IPS-18c (cell line): ENCODE results near the gene ARPP21.

Experiments used
- H3K4me3 ChIP-seq: 2 replicates; pipeline ENCODE4 v1.7.0; 2013; ENCODE audit warnings: low read depth, mild to moderate bottlenecking, low read length, moderate library complexity; ENCODE audit not compliant: insufficient read depth
- H3K9me3 ChIP-seq: one replicate; pipeline ENCODE4 v1.6.1; 2013; ENCODE audit warnings: mild to moderate bottlenecking, low read length, moderate library complexity; ENCODE audit not compliant: control insufficient read depth, insufficient read depth

ARPP21 gene

GRCh38 chr3:35638980-35639253, 408 bp upstream of the ARPP21 start:
- Histone ChIP-seq H3K9me3 (no peaks in the 10 kb centered on the region), H3K4me3 (peak overlapping the region; percentile 50)

GRCh38 chr3:35640190-35641165, 1.2 kb downstream of the ARPP21 start:
- H3K4me3 ChIP-seq, result peak overlapping the region; percentile 50; the same call in 1 of the 2 replicates
- H3K9me3 ChIP-seq, result no peaks in the 10 kb centered on the region

GRCh38 chr3:35641331-35641730, 2.0 kb downstream of the ARPP21 start:
- no peak overlapping the region for H3K4me3 ChIP-seq
- no peaks in the 10 kb centered on the region for H3K9me3 ChIP-seq

GRCh38 chr3:35641920-35642527, 2.7 kb downstream of the ARPP21 start:
- Histone ChIP-seq H3K4me3 (no peak overlapping the region), H3K9me3 (no peaks in the 10 kb centered on the region)

GRCh38 chr3:35643495-35643894, 4.2 kb downstream of the ARPP21 start:
- H3K4me3 ChIP-seq, result no peak overlapping the region
- no peaks in the 10 kb centered on the region for H3K9me3 ChIP-seq

GRCh38 chr3:35644451-35644850, 5.1 kb downstream of the ARPP21 start:
- Histone ChIP-seq H3K4me3 (no peak overlapping the region), H3K9me3 (no peaks in the 10 kb centered on the region)

- Histone ChIP-seq H3K9me3 (no peaks in the 10 kb centered on the region), H3K4me3 (no peak overlapping the region)
Observed at GRCh38 chr3:35645189-35645588, 5.9 kb downstream of the ARPP21 start.

- Histone ChIP-seq H3K9me3 (no peaks in the 10 kb centered on the region), H3K4me3 (no peak overlapping the region)
Observed at GRCh38 chr3:35646081-35646480, 6.8 kb downstream of the ARPP21 start.

GRCh38 chr3:35647461-35647860, 8.1 kb downstream of the ARPP21 start:
- no peak overlapping the region for H3K4me3 ChIP-seq

GRCh38 chr3:35648347-35648746, 9.0 kb downstream of the ARPP21 start:
- H3K4me3 ChIP-seq, result no peak overlapping the region
- H3K9me3 ChIP-seq, result no peaks in the 10 kb centered on the region

More at GRCh38 chr3:35647461-35647860, 8.1 kb downstream of the ARPP21 start:
- H3K9me3 ChIP-seq, result no peaks in the 10 kb centered on the region

GRCh38 chr3:35649405-35649804, 10.1 kb downstream of the ARPP21 start:
- Histone ChIP-seq H3K9me3 (no peaks in the 10 kb centered on the region), H3K4me3 (no peak overlapping the region)

GRCh38 chr3:35651426-35651825, 12.1 kb downstream of the ARPP21 start:
- no peak overlapping the region for H3K4me3 ChIP-seq

GRCh38 chr3:35651851-35652250, 12.5 kb downstream of the ARPP21 start:
- Histone ChIP-seq H3K9me3 (no peaks in the 10 kb centered on the region), H3K4me3 (no peak overlapping the region)

More at GRCh38 chr3:35651426-35651825, 12.1 kb downstream of the ARPP21 start:
- no peaks in the 10 kb centered on the region for H3K9me3 ChIP-seq

GRCh38 chr3:35653347-35653746, 14.0 kb downstream of the ARPP21 start:
- no peak overlapping the region for H3K4me3 ChIP-seq
- H3K9me3 ChIP-seq, result no peaks in the 10 kb centered on the region

- Histone ChIP-seq H3K4me3 (no peak overlapping the region), H3K9me3 (no peaks in the 10 kb centered on the region)
Observed at GRCh38 chr3:35654476-35654875, 15.2 kb downstream of the ARPP21 start.

- Histone ChIP-seq H3K4me3 (no peak overlapping the region), H3K9me3 (no peaks in the 10 kb centered on the region)
Observed at GRCh38 chr3:35658686-35659085, 19.4 kb downstream of the ARPP21 start.

GRCh38 chr3:35659768-35660167, 20.4 kb downstream of the ARPP21 start:
- Histone ChIP-seq H3K9me3 (no peaks in the 10 kb centered on the region), H3K4me3 (no peak overlapping the region)

- H3K9me3 ChIP-seq, result no peaks in the 10 kb centered on the region
- H3K4me3 ChIP-seq, result no peak overlapping the region
Observed at GRCh38 chr3:35663471-35663870, 24.1 kb downstream of the ARPP21 start.
